GM19023 (cell line): ENCODE results near the gene TTC39B.
"Not testable (repeated sequence)": the region's sequence is repeated elsewhere in the genome, so short reads cannot be mapped to it uniquely, and the experiment has no call there.

Experiments used
- ATAC-seq: cut with Tn5 transposase; IDR thresholded peaks from one replicate; pipeline ENCODE4 v1.9.1; 2021; ENCODE audit warnings: mild to moderate bottlenecking, moderate library complexity; ENCODE audit not compliant: unreplicated experiment

TTC39B gene

GRCh38 chr9:15306757-15307522, at the start of gene TTC39B:
TSS of gene TTC39B (minus strand) at chr9:15307216. CDS start at chr9:15307125, 91 bp downstream.
- peak; percentile 95 for ATAC-seq

- no peak for ATAC-seq
Measured at GRCh38 chr9:15355669-15356068, 48.7 kb upstream of the TTC39B start.

DNA sequence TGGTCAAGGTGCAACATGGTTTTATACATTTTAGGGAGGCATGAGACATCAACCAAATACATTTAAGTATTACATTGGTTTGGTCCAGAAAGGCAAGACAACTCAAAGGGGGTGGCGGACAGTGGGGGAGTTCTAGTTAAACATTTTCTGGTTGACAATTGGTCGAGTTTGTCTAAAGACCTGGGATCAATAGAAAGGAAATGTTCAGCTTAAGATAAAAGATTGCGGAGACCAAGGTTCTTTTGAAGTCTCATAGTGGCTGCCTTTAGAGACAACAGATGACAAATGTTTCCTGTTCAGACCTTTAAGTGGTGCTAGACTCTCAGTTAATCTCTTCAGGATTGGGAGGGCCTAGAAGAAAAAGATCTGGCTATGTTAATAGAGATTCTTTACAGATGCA, 47.7 kb upstream of the TTC39B start:
- no peak for ATAC-seq

DNA sequence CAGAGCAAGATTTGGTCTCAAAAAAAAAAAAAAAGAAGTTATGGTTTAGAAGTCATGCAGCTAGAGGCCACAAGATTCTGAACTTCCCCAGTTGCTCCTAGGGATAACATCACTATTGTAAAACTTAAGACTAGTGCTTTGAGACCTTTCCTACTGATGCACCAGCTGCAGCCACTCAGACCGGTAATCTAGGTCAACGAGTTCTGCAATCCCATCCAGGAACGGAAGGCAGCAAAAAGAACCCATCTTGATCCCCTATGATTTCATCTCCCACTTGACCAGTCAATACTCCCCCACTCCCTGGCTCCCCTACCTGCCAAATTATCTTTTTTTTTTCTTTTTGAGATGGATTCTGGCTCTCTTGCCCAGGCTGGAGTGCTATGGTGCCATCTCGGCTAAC, 46.9 kb upstream of the TTC39B start:
- ATAC-seq = no peak

- ATAC-seq = no peak
Measured at GRCh38 chr9:15352306-15352705, 45.3 kb upstream of the TTC39B start.

DNA sequence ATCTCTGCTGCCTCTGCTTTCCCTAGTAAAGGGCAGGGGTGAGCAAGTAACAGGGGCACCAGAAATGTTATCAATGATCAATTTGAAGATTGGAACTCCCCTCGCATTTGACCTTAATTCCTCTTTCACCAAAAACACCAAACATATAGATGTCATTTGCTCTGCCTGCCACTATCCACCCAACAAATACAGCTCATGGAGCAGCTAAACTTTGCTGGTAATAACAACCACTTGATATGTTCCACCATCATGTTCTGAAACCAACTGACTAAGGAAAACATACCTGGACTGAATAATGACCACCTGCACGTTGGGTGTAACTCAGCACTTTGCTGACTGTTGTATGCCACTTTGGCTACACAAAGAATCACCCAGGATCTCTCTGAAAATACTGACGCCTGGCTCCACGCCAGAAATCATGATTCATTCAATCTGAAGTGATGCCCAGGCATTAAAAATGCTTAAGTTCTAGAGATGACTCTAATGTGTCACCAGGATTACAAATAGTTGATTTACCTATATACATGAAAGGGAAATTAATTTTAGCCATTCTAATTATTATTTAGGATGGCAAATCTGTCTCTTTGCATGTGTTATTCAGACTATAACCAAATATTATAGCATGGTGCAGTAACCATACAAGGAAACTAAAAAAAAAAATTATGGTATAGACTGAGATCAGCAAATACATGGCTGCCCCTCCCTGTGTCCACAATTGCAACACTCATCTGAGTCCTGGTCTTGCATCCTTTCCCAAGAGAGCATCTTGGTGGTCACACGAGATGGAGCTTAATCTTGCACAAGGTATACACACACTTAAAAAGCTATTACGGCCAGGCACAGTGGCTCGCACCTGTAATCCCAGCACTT, 43.1 kb upstream of the TTC39B start:
- no peak for ATAC-seq

- ATAC-seq = no peak
Measured at GRCh38 chr9:15346837-15347236, 39.8 kb upstream of the TTC39B start.

GRCh38 chr9:15344191-15344590, 37.2 kb upstream of the TTC39B start:
- ATAC-seq = no peak

- no peak for ATAC-seq
Measured at GRCh38 chr9:15333376-15333881, 26.4 kb upstream of the TTC39B start.

DNA sequence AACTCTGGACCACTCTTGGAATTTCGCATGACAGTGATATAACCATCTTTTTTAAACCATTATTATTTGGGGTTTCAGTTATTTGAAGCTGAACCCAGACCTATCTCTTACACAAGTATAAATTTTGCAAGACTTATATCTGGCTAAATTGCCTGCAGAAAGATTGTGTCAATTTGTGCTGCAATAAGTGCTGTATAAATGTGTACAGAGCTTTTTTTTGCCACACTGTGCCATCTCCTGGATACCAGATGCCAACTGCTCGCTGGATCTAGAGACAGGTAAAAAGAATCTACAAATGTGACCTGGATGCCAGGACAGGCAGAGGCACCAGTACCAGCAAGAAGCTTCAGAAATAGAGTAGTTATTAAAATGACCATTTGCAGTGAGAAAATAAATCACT, 25.9 kb upstream of the TTC39B start:
- no peak for ATAC-seq

GRCh38 chr9:15329539-15330109, 22.6 kb upstream of the TTC39B start:
- ATAC-seq = no peak

GRCh38 chr9:15328946-15329345, 21.9 kb upstream of the TTC39B start:
- ATAC-seq = no peak

- not testable (repeated sequence) for ATAC-seq
Measured at GRCh38 chr9:15322695-15323094, 15.7 kb upstream of the TTC39B start.

GRCh38 chr9:15319661-15320060, 12.6 kb upstream of the TTC39B start:
- not testable (repeated sequence) for ATAC-seq

- ATAC-seq = no peak
Measured at GRCh38 chr9:15317836-15318235, 10.8 kb upstream of the TTC39B start.

DNA sequence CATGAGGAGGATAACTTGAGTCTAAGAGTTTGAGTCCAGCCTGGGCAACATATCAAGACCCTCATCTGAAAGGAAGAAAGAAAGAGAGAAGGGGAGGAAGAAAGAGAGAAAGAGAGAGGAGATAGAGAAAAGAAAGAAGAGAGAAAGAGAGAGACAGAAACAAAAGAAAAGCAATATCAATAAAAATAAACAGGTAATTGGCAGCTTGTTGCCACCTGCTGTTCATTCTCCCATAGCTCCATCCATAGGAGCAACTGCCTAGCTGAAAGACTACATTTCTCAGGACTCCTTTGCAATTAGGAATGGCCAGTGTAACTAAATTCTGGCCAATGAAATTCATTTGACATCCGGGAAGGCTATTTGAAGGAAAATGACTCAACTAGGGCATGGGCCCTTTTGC, 4.6 kb upstream of the TTC39B start:
- ATAC-seq = no peak

GRCh38 chr9:15310107-15310850, 3.3 kb upstream of the TTC39B start:
- ATAC-seq = no peak

- no peak for ATAC-seq
Measured at GRCh38 chr9:15308511-15308910, 1.5 kb upstream of the TTC39B start.

DNA sequence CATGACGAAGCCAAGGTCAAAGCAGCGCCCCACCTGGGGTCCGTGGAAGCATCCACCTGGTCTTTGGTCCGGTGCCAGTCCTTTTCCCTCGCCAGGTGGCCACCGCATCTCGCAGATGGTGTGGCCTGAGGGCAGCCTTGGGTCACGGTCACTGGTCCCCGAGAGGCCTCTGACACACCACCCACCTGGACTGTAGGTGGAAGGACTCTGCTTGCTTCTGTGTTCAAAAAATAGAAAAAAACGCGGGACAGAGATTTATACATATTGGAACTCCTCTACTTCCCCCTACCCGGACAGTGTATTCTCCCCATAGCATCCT, 466 bp upstream of the TTC39B start:
- ATAC-seq = peak; percentile 30

DNA sequence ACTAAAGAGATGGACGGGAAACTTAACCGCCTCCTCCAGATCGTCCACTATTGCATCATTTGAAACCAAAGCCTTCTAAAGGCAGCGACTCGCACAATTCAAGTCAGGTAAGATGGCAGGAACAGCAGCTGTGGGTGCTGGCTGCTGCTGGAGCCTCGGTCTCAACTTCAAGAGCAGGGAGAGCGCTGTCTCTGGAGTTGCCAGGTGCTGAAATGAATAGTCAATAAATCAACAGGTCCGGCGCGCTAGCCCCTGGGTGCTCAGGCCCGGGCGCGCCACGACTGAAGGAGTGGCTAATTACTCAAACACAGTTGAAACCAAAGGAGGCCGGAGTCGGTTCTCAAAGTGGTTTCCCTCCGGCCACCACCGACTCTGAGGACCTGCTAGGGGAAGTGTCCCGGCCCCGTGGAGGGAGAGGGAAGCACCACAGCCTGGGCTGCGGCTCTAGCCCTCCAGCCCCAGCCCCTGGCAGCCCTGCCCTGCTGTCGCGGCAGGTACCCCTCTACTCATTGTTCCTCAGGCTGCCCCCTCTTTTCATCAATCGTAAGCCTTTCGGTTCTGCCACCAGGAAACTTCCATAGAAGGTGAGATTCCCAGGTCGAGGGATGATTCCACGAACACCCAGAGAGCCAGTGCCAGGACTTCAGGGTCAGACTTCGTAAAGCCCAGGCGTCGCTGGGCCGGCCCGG, 804 bp downstream of the TTC39B start:
- ATAC-seq = peak; percentile 21
